ENCODE results near the gene MFSD2A.
"Not testable (repeated sequence)": the region's sequence is repeated elsewhere in the genome, so short reads cannot be mapped to it uniquely, and the experiment has no call there.

The MFSD2A gene

DNA sequence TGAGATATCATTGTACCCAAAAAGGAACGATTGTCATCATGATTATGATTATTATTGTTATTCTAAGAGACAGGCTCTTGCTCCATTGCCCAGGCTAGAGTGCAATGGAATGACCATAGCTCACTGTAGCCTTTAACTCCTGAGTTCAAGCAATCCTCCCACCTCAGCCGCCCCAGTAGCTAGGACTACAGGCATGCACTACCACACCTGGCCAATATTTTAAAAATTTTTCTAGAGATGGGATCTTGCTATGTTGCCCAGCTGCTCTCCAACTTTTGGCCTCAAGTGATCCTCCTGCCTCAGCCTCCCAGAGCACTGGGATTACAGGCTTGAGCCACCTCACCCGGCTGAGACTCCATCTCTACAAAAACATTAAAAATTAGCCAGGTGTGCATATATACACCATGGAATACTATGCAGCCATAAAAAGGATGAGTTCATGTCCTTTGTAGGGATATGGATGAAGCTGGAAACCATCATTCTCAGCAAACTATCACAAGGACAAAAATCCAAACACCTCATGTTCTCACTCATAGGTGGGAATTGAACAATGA is 52.6 kb downstream of the MFSD2A start:
- DNase-seq: not testable (repeated sequence)

DNA sequence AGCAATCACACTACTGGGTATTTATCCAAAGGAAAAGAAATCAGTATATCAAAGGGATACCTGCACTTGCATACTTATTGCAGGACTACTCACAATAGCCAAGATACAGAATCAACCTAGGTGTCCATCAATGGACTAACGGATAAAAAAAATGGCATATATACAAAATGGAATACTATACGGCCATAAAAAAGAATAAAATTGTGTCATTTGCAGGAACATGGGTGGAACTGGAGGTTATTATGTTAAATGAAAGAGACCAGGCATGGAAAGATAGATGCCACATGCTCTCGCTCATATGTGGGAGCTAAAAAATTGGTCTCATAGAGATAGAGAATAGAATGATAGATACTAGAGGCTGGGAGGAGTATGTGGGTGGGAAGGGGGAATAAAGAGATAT is 56.3 kb downstream of the MFSD2A start:
- no peak for DNase-seq

DNA sequence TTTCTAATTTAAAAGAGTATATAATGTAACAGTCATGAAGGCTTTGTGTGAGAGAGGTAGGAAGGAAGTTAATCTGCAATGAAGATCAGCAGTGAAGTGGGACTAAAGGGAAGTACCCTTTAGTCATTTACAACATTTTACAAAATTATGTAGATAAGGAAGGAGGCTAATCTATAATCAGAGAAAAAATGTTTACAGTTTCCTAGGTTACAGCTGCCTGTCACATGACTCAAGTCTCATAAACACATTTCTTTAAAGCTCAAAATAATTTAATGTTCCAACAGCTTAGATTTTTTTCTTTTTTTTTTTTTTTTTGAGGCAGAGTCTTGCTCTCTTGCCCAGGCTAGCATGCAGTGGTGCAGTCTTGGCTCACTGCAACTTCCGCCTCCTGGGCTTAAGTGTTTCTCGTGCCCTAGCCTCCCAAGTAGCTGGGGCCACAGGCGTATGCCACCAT is 59.3 kb downstream of the MFSD2A start:
- DNase-seq: no peak

DNA sequence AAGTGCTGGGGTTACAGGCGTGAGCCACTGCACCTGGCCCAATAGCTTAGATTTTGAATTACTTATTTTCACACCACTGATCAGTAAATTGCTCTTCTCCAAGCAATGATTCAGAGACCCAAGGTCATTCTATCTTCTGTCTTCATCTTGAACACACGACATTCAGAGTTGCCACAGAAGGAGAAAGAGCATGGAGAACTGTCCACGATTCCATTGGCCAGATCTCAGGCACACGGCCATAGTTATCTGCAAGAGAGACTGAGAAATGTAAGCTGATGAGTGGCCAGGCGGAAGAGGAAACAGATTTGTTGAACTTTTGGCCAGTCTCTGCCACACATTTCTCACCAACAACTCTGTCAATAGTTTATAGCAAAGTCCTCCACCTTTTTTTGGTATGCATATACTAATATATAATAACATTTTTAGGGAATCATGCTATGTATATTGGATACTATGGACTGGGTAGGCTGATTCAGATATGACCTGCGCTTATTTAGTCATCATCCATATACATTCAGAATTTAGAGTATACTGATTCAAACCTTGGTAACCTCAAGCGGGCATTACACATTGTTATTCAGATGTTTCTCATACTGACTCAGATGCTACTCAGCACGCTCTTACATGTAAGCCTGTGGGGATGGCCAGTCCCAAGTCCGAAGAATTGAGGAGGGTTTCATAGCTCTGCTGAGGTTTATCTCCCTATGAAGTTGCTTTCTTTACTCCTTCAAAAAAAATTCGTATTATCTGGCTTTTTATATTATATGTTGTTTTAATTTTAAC is 60.1 kb downstream of the MFSD2A start:
- no peak for DNase-seq

DNA sequence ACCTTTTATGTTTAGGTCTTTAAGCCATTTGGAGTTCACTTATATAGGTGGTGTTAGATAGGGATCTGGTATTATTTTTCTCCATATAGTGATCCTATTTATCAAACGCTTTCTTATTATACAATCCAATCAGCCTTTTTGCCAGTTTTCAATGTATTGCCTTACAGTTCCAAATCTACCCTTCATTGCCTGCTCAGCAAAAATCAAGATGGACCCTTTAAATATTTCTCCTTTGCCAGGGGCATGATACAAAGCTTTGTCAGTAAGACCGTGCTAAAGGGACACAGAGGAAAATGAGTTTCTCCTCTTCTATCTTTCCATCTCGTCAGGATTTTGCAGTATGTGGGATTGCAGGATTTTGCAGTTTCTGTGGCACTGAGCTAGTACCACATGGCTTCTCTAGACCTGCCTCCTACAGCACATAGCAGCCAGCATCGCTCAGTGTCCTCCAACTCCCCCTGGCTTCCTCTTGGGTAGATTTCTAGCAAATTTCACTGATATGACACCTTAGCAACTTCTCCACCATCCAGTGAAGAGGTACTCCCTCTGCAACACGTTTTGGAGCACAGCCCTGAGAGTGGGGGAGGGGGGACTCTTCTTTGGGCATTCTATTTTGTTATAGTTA is 63.1 kb downstream of the MFSD2A start:
- DNase-seq: no peak

Data from NCI-H1092 treated with DMSO at 0.1 percent for 48 hours (cell line).